Chondrocyte (in vitro differentiated cells): ENCODE measurements around the gene ABCA1. TPM values are rescaled to one million over a fixed set of nuclear protein-coding genes. Genes with fewer than 3 reads are reported as not detected.

Experiments used
- DNase-seq: peaks from one replicate; pipeline ENCODE4 v3.0.0; 2021; ENCODE audit warnings: mixed read lengths, low spot score
- H3K27ac Mint-ChIP-seq: one replicate; pipeline ENCODE4 v1.8.0; 2021; ENCODE audit warnings: mild to moderate bottlenecking, moderate library complexity, mixed read lengths; ENCODE audit not compliant: unreplicated experiment
- H3K27me3 Mint-ChIP-seq: 2 replicates; pipeline ENCODE4 v1.8.0; 2021; ENCODE audit warnings: low read depth, mixed read lengths
- H3K36me3 Mint-ChIP-seq: 2 replicates; pipeline ENCODE4 v1.8.0; 2021; ENCODE audit warnings: low read depth, mixed read lengths
- H3K4me1 Mint-ChIP-seq: 2 replicates; pipeline ENCODE4 v1.8.0; 2021; ENCODE audit warnings: low read depth, mild to moderate bottlenecking, mixed read lengths
- H3K4me3 Mint-ChIP-seq: one replicate; pipeline ENCODE4 v1.8.0; 2021; ENCODE audit warnings: mild to moderate bottlenecking, moderate library complexity, mixed read lengths; ENCODE audit not compliant: unreplicated experiment
- H3K9me3 Mint-ChIP-seq: 2 replicates; pipeline ENCODE4 v1.8.0; 2021; ENCODE audit warnings: low read depth, mixed read lengths
- total RNA-seq: library from RNA; stranded (reverse); gene quantifications from 3 replicates; pipeline ENCODE4 v1.2.1, GENCODE V29; 2021
- TF ChIP-seq, protein P1 (sequence below): fragments of 200-600 bp; sonication (generic); IDR thresholded peaks from 2 replicates; pipeline ENCODE4 v1.5.0; 2021; ENCODE audit warnings: antibody characterized with exemption, mild to moderate bottlenecking, moderate library complexity

ABCA1 gene
- total RNA-seq, 1 donor from 2014 or later: 22.4 TPM

DNA sequence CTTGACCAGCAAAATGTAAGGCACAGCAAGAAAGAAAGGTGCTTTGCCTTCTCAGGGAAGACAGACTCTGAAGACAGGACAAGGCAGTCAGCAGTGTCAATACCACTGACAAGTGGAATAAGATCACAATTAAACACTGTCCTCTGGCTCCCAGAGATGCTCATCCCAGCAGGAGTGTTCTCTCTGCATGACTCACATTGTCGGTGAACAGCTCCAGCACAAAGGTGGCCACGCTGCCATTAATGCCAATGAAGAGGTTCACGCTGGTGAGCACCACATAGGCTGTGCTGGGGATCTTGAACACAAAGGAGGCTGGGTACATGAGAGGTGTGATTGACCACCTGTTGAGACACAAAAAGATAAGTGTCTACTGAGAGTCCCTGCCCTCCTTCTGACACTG, 132.1 kb downstream of the ABCA1 start:
- Mint-ChIP-seq H3K27me3 (no peaks in the 10 kb centered on the region), H3K36me3 (peaks cover 44% of the 10 kb centered on the region), H3K9me3 (no peaks in the 10 kb centered on the region), H3K27ac (no peak overlapping the region), H3K4me1 (peaks cover 2% of the 10 kb centered on the region), H3K4me3 (no peak overlapping the region)
- TF ChIP-seq, protein P1, sequence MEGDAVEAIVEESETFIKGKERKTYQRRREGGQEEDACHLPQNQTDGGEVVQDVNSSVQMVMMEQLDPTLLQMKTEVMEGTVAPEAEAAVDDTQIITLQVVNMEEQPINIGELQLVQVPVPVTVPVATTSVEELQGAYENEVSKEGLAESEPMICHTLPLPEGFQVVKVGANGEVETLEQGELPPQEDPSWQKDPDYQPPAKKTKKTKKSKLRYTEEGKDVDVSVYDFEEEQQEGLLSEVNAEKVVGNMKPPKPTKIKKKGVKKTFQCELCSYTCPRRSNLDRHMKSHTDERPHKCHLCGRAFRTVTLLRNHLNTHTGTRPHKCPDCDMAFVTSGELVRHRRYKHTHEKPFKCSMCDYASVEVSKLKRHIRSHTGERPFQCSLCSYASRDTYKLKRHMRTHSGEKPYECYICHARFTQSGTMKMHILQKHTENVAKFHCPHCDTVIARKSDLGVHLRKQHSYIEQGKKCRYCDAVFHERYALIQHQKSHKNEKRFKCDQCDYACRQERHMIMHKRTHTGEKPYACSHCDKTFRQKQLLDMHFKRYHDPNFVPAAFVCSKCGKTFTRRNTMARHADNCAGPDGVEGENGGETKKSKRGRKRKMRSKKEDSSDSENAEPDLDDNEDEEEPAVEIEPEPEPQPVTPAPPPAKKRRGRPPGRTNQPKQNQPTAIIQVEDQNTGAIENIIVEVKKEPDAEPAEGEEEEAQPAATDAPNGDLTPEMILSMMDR: no peak
- DNase-seq: no peak

DNA sequence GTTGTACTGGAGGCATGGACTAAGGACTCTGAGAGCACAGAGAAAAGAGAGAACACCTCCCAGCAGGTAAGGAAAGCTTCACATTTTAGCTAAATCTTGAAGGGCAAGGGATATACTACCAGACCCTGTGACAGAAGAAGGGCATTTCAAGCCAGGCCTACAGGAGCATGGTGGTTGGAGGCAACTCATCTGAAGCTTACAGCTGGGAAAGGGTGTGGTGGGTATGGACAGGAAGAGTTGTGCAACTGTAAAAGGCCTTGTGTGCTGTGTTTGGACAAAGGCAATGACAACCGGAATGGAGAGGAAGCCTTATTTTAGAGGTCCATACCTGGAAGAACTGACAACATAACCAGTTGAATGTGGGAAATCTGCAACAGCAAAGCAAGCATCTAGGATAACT, 132.9 kb downstream of the ABCA1 start:
- H3K36me3 Mint-ChIP-seq: peaks cover 45% of the 10 kb centered on the region
- no peak for DNase-seq
- peaks cover 2% of the 10 kb centered on the region for H3K4me1 Mint-ChIP-seq
- no peak overlapping the region for H3K4me3 Mint-ChIP-seq
- H3K27me3 Mint-ChIP-seq: no peaks in the 10 kb centered on the region
- TF ChIP-seq, protein P1: no peak
- H3K9me3 Mint-ChIP-seq: no peaks in the 10 kb centered on the region
- H3K27ac Mint-ChIP-seq: no peak overlapping the region

DNA sequence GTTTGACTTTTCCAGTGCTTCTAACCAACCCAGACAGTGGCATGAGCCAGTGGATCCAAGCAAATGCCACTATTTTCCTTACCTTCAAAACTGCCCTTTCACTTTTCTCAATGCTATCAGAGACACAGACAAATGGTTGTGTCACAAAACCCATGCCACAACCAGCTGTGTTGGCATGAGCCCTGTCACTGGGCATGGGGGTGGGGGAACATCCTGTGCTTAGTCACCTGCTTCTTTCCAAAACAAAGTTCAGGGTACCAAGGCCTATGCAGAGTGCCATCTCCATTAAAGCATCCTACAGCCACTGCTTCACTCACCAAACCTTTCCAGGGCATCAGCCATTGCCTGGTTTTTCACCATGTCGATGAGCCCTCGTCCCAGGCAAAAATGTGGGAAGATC, 133.9 kb downstream of the ABCA1 start:
- Mint-ChIP-seq H3K27ac (no peak overlapping the region), H3K4me3 (no peak overlapping the region), H3K27me3 (no peaks in the 10 kb centered on the region), H3K36me3 (peaks cover 49% of the 10 kb centered on the region), H3K4me1 (peaks cover 2% of the 10 kb centered on the region), H3K9me3 (no peaks in the 10 kb centered on the region)
- DNase-seq: no peak
- TF ChIP-seq, protein P1: no peak

DNA sequence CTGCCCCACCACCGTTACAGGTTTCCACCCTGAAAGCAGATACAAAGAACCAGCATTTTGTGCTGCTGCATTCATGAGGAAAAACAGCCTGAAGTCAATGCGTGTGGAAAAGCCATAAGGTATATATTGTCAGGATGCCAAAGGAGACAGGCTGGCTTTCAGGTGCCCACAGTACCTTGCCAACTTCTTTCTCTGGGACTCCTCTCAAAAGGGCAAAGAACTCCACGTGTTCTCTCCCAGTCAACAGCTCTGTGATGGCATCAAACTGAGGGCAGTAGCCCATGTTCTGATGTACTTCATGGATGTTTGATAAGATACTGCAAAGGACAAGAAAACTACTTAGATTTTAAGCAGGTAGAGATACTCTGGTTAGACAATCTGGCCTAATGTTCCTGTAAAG, 139.7 kb downstream of the ABCA1 start:
- no peaks in the 10 kb centered on the region for H3K4me1 Mint-ChIP-seq
- no peak overlapping the region for H3K27ac Mint-ChIP-seq
- TF ChIP-seq, protein P1: no peak
- no peaks in the 10 kb centered on the region for H3K9me3 Mint-ChIP-seq
- DNase-seq: no peak
- H3K27me3 Mint-ChIP-seq: no peaks in the 10 kb centered on the region
- no peak overlapping the region for H3K4me3 Mint-ChIP-seq
- peaks cover 47% of the 10 kb centered on the region for H3K36me3 Mint-ChIP-seq

DNA sequence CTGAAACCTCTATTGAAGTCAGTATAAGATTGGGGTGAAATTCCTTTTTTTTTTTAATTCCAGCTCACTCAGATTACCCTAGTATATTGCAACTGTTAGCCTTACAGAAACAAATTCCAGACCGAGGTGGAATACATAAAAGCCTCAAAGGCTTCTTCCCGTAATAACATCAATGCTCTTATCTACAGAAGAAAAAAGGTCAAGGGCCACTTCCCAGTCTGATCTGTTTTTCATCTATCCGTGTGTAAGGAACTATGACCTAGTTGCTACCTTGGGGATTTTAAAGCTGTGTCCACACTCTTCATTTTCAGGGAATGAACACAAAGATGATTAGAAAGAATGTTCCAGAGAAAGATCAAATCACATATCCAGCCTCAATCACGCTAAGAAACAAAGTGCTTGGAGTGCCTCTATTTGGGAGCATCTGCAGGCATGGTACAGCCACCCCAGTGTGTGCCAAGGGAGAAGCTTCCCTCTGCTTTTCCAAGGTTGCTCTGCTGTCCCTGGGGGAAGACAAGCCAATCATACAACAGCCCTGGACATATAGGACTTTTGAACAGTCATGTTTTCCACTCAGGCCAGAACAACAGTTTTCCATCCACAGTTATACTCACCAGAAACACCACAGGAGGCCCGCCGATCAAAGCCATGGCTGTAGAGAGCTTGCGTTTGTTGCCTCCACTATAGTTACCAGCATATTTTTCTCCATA, 140.5 kb downstream of the ABCA1 start:
- Mint-ChIP-seq H3K36me3 (peaks cover 42% of the 10 kb centered on the region), H3K4me1 (no peaks in the 10 kb centered on the region), H3K4me3 (no peak overlapping the region), H3K27ac (no peak overlapping the region), H3K9me3 (no peaks in the 10 kb centered on the region), H3K27me3 (no peaks in the 10 kb centered on the region)
- no peak for DNase-seq
- TF ChIP-seq, protein P1: no peak
